Central memory CD8-positive, alpha-beta T cell (primary cell): ENCODE results near the gene ZNF777.
A peak's percentile ranks its signal among the peaks of the same experiment; 100 is the strongest.

ENCODE experiments used
- ATAC-seq: fragments of 150-1000 bp; cut with Tn5 transposase; replicated peaks from 2 replicates; pipeline ENCODE4 v1.10.0; 2022; ENCODE audit warnings: mild to moderate bottlenecking, moderate FRiP score, moderate number of reproducible peaks; ENCODE audit not compliant: poor library complexity, severe bottlenecking; ENCODE audit errors: extremely low read depth
- DNase-seq, 2 donors: peaks; one replicate each; pipeline ENCODE4 v3.0.0; 2021; ENCODE audit warnings: low spot score in 2 of 2
- H3K27ac Mint-ChIP-seq: one replicate; pipeline ENCODE4 v1.8.0; 2022; ENCODE audit warnings: low read depth, mild to moderate bottlenecking, moderate library complexity, mixed read lengths
- H3K27me3 Mint-ChIP-seq: one replicate; pipeline ENCODE4 v1.8.0; 2022; ENCODE audit warnings: mixed read lengths
- H3K36me3 Mint-ChIP-seq: one replicate; pipeline ENCODE4 v1.8.0; 2022; ENCODE audit warnings: mild to moderate bottlenecking, moderate library complexity, mixed read lengths; ENCODE audit not compliant: insufficient read depth
- H3K4me1 Mint-ChIP-seq: one replicate; pipeline ENCODE4 v1.8.0; 2022; ENCODE audit warnings: mixed read lengths
- H3K4me3 Mint-ChIP-seq: one replicate; pipeline ENCODE4 v1.8.0; 2022; ENCODE audit warnings: mild to moderate bottlenecking, moderate library complexity, mixed read lengths
- H3K9me3 Mint-ChIP-seq: one replicate; pipeline ENCODE4 v1.8.0; 2022; ENCODE audit warnings: mixed read lengths

The ZNF777 gene

GRCh38 chr7:149473251-149473650 is 12.4 kb upstream of the ZNF777 start:
- Mint-ChIP-seq H3K4me3 (no peak overlapping the region), H3K36me3 (peaks cover 36% of the 10 kb centered on the region), H3K27ac (no peak overlapping the region), H3K9me3 (no peaks in the 10 kb centered on the region), H3K27me3 (no peaks in the 10 kb centered on the region), H3K4me1 (no peaks in the 10 kb centered on the region)
- DNase-seq: no peak
- ATAC-seq: no peak

- no peak for ATAC-seq
- Mint-ChIP-seq H3K36me3 (peaks cover 25% of the 10 kb centered on the region), H3K27me3 (peaks cover 5% of the 10 kb centered on the region), H3K4me3 (no peak overlapping the region), H3K4me1 (no peaks in the 10 kb centered on the region), H3K9me3 (no peaks in the 10 kb centered on the region), H3K27ac (no peak overlapping the region)
- DNase-seq: no peak
Observed at GRCh38 chr7:149471289-149471953, 10.6 kb upstream of the ZNF777 start.

DNA sequence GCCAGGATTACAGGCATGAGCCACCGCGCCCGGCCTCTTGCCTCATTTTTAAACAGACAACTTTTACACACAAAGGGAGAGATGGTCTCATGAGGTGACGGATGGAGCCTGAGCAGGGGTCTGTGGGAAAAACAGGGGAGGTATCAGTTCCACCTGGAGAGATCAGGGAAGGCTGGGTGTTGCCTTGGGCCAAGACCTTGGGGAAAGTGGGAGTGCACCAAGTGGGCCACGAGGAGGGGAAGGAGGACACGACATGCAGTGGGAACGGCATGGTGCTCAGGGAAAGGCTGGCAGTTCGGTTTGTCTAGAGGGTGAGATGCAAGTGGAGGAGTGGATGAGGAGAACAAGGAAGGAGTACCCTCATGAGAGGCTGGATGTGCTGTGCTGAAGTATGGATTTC is 8.9 kb upstream of the ZNF777 start:
- peaks cover 17% of the 10 kb centered on the region for H3K36me3 Mint-ChIP-seq
- no peak overlapping the region for H3K4me3 Mint-ChIP-seq
- DNase-seq: no peak

DNA sequence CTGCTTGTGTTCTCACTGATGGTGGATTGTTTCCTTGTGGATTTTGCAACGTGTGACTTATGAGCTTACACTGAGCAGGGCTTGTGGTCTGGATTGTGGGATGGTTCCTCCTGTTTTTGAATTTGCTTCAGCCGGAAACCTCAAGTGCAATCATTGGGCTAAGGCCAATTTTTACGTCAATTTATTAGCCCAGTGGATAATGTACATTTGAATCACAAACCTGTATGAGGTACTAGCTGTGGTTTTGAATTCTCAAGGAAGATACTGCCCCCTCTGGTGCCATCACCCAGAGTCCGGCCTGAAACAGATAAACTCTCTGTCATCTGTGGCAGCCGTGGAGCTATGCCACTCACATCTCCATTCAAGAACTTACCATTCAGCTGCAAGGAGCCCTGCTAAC is 7.3 kb upstream of the ZNF777 start:
- Mint-ChIP-seq H3K4me1 (no peaks in the 10 kb centered on the region), H3K4me3 (no peak overlapping the region), H3K27me3 (peaks cover 28% of the 10 kb centered on the region), H3K36me3 (peaks cover 11% of the 10 kb centered on the region), H3K9me3 (no peaks in the 10 kb centered on the region), H3K27ac (no peak overlapping the region)
- DNase-seq (no peak), ATAC-seq (no peak)

More for the DNA sequence above, 8.9 kb upstream of the ZNF777 start:
- ATAC-seq: no peak
- Mint-ChIP-seq H3K27ac (no peak overlapping the region), H3K9me3 (no peaks in the 10 kb centered on the region), H3K4me1 (no peaks in the 10 kb centered on the region), H3K27me3 (peaks cover 19% of the 10 kb centered on the region)

- Mint-ChIP-seq H3K9me3 (no peaks in the 10 kb centered on the region), H3K36me3 (peaks cover 8% of the 10 kb centered on the region), H3K4me3 (no peak overlapping the region), H3K4me1 (no peaks in the 10 kb centered on the region), H3K27ac (no peak overlapping the region), H3K27me3 (peaks cover 28% of the 10 kb centered on the region)
- ATAC-seq: no peak
- DNase-seq: no peak
Observed at GRCh38 chr7:149467321-149467859, 6.5 kb upstream of the ZNF777 start.

- H3K4me1 Mint-ChIP-seq: peaks cover 1% of the 10 kb centered on the region
- ATAC-seq (no peak), DNase-seq (no peak)
- no peak overlapping the region for H3K27ac Mint-ChIP-seq
- H3K9me3 Mint-ChIP-seq: no peaks in the 10 kb centered on the region
- H3K27me3 Mint-ChIP-seq: peaks cover 28% of the 10 kb centered on the region
- no peaks in the 10 kb centered on the region for H3K36me3 Mint-ChIP-seq
- H3K4me3 Mint-ChIP-seq: no peak overlapping the region
Observed at GRCh38 chr7:149466364-149466763, 5.5 kb upstream of the ZNF777 start.

- Mint-ChIP-seq H3K4me3 (no peak overlapping the region), H3K4me1 (peaks cover 7% of the 10 kb centered on the region), H3K9me3 (no peaks in the 10 kb centered on the region), H3K27ac (no peak overlapping the region), H3K36me3 (peaks cover 5% of the 10 kb centered on the region), H3K27me3 (peaks cover 28% of the 10 kb centered on the region)
- ATAC-seq (no peak), DNase-seq (no peak)
Observed at GRCh38 chr7:149463500-149464161, 2.8 kb upstream of the ZNF777 start.

DNA sequence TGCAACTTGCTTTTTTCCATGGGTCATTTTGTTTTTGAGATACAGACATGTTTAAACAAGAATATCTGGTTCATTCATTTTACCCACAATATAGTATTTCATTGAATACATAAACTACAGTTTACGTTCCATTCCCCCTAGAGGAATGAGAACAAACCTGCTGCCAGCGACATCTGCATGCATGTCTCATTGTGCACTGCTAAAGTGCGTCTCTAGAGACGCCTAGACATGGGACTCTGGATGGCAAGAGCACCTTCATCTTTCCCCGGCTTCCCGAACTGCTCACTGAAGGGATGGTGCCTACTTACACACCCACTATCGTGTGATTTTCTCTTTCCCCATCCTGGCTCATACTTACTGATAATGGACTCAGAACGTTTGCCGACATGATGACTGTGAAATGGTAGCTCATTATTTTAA is 1.2 kb upstream of the ZNF777 start:
- peaks cover 6% of the 10 kb centered on the region for H3K36me3 Mint-ChIP-seq
- peaks cover 28% of the 10 kb centered on the region for H3K27me3 Mint-ChIP-seq
- DNase-seq (no peak), ATAC-seq (no peak)
- H3K4me1 Mint-ChIP-seq: peaks cover 15% of the 10 kb centered on the region
- peak overlapping the region; percentile 43 for H3K4me3 Mint-ChIP-seq
- H3K27ac Mint-ChIP-seq: no peak overlapping the region
- H3K9me3 Mint-ChIP-seq: no peaks in the 10 kb centered on the region

DNA sequence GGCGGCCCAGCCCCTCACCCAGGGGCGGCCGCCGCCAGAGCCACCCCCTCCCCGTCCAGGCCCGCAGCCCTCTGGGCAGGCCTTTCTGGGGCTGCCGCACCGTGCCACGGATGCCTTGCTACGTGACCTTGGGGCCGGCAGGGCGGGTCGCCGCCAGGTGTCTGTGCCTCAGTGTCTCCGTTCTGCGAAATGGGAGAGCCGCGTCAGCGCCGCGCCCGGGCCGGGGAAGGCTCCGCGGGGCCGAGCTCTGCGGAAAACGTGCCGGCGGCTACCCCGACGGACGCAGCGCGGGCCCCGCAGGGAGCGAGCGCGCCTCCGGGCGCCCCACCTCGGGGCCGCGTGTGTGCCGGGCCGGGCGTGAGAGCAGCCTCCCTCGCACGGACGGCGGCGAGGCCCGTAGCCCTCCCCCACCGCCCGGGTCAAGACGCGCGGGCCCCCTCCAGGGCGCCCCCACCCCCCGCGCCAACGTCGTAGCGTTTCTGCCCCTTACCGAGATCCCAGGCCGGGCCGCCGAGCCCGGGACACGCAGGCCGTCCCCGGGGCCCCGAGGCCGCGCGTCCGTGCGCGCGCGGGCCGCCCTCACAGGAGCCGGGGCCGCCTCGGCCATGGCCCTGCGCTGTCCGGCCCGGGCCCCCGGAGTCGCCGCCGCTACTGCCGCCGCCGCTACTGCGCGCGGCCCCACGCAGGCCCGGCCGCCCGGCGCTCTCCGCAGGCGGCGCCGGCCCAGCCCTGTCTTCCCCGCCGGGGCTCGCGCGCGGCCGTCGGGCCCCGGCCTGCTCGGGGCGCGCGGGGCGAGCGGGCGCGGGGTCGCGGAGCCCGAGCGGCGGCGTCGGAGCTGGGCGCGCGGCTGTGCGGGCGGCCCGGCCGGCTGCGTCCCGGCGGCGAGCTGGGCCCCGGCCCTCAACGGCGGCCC is 1.1 kb downstream of the ZNF777 start:
- peak overlapping the region; percentile 81 for H3K4me3 Mint-ChIP-seq
- peak; percentile 15 for ATAC-seq
- H3K27me3 Mint-ChIP-seq: peaks cover 9% of the 10 kb centered on the region
- DNase-seq: no peak
- peaks cover 15% of the 10 kb centered on the region for H3K4me1 Mint-ChIP-seq
- H3K36me3 Mint-ChIP-seq: peaks cover 15% of the 10 kb centered on the region
- no peak overlapping the region for H3K27ac Mint-ChIP-seq
- H3K9me3 Mint-ChIP-seq: no peaks in the 10 kb centered on the region

DNA sequence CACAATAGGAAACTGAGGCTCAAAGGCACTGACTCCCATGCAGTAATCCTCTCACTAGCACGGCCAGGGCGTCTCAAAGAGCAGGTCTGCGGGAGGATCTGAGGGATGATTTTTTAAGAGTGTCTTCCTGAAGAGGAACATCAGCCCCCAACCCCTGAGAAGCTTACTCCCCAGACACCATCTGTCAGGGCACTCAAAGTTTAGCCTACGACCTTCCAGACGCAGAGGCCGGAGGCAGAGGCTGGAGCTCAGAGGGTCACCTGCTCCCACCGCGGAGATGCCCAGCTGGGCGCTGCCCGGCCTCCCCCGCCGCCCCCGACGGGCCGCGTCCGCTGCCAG is 1.7 kb downstream of the ZNF777 start:
- Mint-ChIP-seq H3K27me3 (peaks cover 2% of the 10 kb centered on the region), H3K4me1 (peaks cover 15% of the 10 kb centered on the region), H3K4me3 (peak overlapping the region; percentile 63), H3K9me3 (no peaks in the 10 kb centered on the region), H3K27ac (no peak overlapping the region), H3K36me3 (peaks cover 21% of the 10 kb centered on the region)
- no peak for ATAC-seq
- DNase-seq: no peak

GRCh38 chr7:149458235-149458634 is 2.6 kb downstream of the ZNF777 start:
- DNase-seq (no peak), ATAC-seq (no peak)
- Mint-ChIP-seq H3K27me3 (no peaks in the 10 kb centered on the region), H3K27ac (no peak overlapping the region), H3K4me1 (peaks cover 15% of the 10 kb centered on the region), H3K36me3 (peaks cover 26% of the 10 kb centered on the region), H3K9me3 (no peaks in the 10 kb centered on the region), H3K4me3 (peak overlapping the region; percentile 63)

- Mint-ChIP-seq H3K27me3 (no peaks in the 10 kb centered on the region), H3K36me3 (peaks cover 29% of the 10 kb centered on the region), H3K27ac (no peak overlapping the region), H3K4me3 (peak overlapping the region; percentile 63), H3K4me1 (peaks cover 15% of the 10 kb centered on the region), H3K9me3 (no peaks in the 10 kb centered on the region)
- ATAC-seq: no peak
- DNase-seq: no peak
Observed at GRCh38 chr7:149457766-149458165, 3.1 kb downstream of the ZNF777 start.
